Measurements from ENCODE around the gene GDPD1. TPM values are rescaled to one million over a fixed set of nuclear protein-coding genes. Genes with fewer than 3 reads are reported as not detected.
A peak's percentile ranks its signal among the peaks of the same experiment; 100 is the strongest.
"Not testable (repeated sequence)": the region's sequence is repeated elsewhere in the genome, so short reads cannot be mapped to it uniquely, and the experiment has no call there.

Gene GDPD1
- total and polyA plus RNA-seq, 9 of the 15 experiments (the other 6 are each of a cell fraction or from before 2014, with no cell fraction given) = 5.7 to 15.2 (median 9.3) TPM

- peak; percentile 67 for TF ChIP-seq E2F8 (IDR thresholded peaks at IDR 0.05; ENCODE audit: low read depth, partially characterized antibody)
- TF ChIP-seq GATAD2B (IDR thresholded peaks at IDR 0.05; ENCODE audit: borderline replicate concordance) = peak; percentile 72; the same call in 1 of the 2 replicates
- peak; percentile 70; the same call in 1 of the 2 replicates for TF ChIP-seq GTF2E2 (tag; IDR thresholded peaks at IDR 0.05)
- not testable (repeated sequence) for TF ChIP-seq NR4A1, ZNF740, CREB1 (CRISPR knock-in tag; IDR thresholded peaks at IDR 0.05)
- peak; percentile 96 for TF ChIP-seq NR4A1 (tag; IDR thresholded peaks at IDR 0.05)
- TF ChIP-seq CCNT2 (IDR thresholded peaks at IDR 0.05; ENCODE audit: borderline replicate concordance, extremely low read depth, insufficient read length, low read depth, low read length) = peak; percentile 41
- 0 out of 2 replicates have a peak, but pooled peaks have one; percentile 55 for TF ChIP-seq HEY1 (CRISPR knock-in tag; IDR thresholded peaks at IDR 0.05; ENCODE audit: borderline replicate concordance)
- peak in 1 of 2 experiments; percentile 91; a peak in 1 of 4 replicates for TF ChIP-seq ZNF740 (tag; IDR thresholded peaks at IDR 0.05)
- peak; percentile 98 for TF ChIP-seq TAL1 (IDR thresholded peaks at IDR 0.05)
- TF ChIP-seq NCOR1 (IDR thresholded peaks at IDR 0.05) = peak; percentile 97
- TF ChIP-seq KLF6 (CRISPR knock-in tag; IDR thresholded peaks at IDR 0.05; ENCODE audit: borderline replicate concordance) = peak; percentile 94
- peak; percentile 98 for TF ChIP-seq SMARCE1 (IDR thresholded peaks at IDR 0.05)
- TF ChIP-seq HMBOX1 (IDR thresholded peaks at IDR 0.05) = peak; percentile 99
- TF ChIP-seq CREB1 (IDR thresholded peaks at IDR 0.05) = peak; percentile 48; the same call in 1 of the 2 replicates
- peak; percentile 96 for TF ChIP-seq MTA2 (IDR thresholded peaks at IDR 0.05; ENCODE audit: low read depth)
- peak; percentile 89 for TF ChIP-seq PML (IDR thresholded peaks at IDR 0.05; ENCODE audit: low read length)
- peak; percentile 90 for TF ChIP-seq ZNF311 (CRISPR knock-in tag; IDR thresholded peaks at IDR 0.05)
- TF ChIP-seq SP1 (CRISPR knock-in tag; IDR thresholded peaks at IDR 0.05) = peak; percentile 87; the same call in 1 of the 2 replicates
- peak; percentile 90; the same call in 1 of the 2 replicates for TF ChIP-seq ZNF175 (CRISPR knock-in tag; IDR thresholded peaks at IDR 0.05; ENCODE audit: low read depth)
Measured at GRCh38 chr17:59290302-59290998, 70.1 kb downstream of the GDPD1 start (continued).

All from K562 (cell line).